Skin of body (tissue), 2 donors: ENCODE measurements around the gene COL1A2. TPM values are rescaled to one million over a fixed set of nuclear protein-coding genes. Genes with fewer than 3 reads are reported as not detected.

Source experiments
- DNase-seq: peaks from one replicate; lab custom pipeline; 2025; lab: John Stamatoyannopoulos, UW
- total RNA-seq: library from RNA; depleted of rRNA; stranded (reverse); fragments of >200 nt; gene quantifications from one replicate; pipeline ENCODE4 v1.2.3, GENCODE V29; 2014

Gene COL1A2
- total RNA-seq, 1 donor from 2014 or later: 8,355 TPM

DNA sequence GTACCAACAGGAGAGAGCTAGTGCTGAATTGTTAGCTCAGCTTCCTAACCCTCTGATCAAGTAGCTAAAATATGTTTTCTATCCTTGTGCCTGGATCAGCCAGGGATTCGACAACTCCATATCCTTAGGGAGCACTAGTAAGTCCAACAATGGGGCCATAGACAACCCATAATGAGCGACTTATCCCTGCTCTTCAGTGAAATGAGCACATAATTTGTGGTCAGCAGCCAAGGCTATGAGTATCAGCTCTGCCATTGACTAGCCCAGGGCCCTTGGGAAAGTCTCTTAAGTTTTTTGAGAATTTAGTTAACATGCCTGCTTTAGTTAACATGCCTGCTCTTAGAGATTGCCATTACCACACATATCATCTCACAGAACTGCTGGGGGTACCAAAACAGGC lies 39.3 kb downstream of the COL1A2 start:
- no peak for DNase-seq

DNA sequence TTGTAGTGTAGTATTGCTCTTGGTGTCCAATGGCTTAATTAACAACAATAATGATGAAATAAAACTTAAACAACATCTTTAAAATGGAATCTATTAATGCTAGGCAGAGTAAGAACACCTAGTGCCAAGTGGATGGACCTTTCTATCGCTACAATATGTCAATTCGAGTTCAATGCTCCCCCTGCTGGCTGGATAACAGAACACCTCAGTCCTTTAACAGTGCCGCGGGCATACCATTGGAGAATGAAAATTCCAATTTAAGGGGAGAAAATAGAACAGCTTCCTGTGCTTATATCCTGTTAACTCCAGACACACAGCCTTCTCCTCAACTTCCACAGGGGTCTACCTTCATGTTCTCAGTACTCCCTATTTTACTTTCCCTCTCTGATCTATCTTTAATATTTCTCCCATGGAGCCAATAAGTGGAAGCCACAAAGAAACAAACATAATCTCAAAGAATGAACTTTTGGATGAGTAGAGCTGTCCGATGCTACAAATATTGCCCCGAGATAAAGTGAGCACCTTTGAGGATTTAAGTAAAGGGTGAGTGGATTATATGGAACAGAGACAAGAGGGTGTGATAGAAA lies 41.4 kb downstream of the COL1A2 start:
- DNase-seq: peak; percentile 82

- no peak for DNase-seq
Measured at GRCh38 chr7:94436700-94437099, 42.0 kb downstream of the COL1A2 start.

- no peak for DNase-seq
Measured at GRCh38 chr7:94439893-94440381, 45.2 kb downstream of the COL1A2 start.

DNA sequence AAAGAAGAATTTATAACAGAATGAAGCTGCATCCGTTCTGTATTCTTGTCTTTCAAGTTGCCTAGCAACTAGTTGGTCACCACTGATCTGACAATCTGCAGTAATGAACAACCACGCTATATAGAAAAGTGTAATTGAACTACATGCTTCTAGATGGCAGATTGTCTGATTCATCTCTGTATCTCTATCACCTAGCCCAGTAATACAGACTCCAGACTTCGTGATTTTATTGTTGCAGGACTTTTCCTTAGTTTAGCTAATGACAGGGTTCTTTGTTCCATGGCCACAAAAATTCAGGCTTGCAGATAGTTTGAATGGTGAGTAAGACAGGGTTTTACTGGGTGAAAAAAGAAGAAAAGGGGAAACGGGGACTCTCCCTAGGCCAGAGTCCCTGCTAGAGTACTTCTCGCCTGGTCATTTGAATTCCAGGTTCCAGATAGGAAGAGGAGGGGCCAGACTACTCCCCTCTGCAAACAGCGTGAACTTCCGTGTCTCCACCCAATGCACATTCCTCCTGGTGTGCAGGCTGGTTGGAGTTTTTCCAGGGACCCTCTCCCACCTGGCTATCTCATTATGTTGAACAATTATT lies 45.9 kb downstream of the COL1A2 start:
- no peak for DNase-seq

GRCh38 chr7:94441138-94441537 lies 46.4 kb downstream of the COL1A2 start:
- DNase-seq: no peak

DNA sequence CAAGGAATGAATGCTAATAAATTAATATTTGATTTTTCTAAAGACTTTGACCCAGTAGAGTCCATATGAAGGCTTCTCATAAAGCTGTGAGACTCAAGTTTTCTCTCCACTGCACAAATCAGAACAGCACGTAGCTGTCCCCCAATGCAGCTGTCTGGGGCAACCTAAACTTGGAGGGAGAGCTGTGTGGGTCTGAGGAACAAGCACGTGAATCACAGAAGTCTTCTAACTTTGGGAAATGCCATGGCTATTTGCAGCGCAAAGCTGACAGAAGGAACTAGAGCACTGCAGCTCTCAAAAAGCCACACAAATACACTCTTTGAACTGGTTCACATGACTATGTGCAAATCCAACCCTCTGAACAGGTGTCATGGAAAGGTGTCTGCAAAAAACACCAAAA lies 47.9 kb downstream of the COL1A2 start:
- no peak for DNase-seq

- no peak for DNase-seq
Measured at GRCh38 chr7:94444813-94445212, 50.1 kb downstream of the COL1A2 start.

DNA sequence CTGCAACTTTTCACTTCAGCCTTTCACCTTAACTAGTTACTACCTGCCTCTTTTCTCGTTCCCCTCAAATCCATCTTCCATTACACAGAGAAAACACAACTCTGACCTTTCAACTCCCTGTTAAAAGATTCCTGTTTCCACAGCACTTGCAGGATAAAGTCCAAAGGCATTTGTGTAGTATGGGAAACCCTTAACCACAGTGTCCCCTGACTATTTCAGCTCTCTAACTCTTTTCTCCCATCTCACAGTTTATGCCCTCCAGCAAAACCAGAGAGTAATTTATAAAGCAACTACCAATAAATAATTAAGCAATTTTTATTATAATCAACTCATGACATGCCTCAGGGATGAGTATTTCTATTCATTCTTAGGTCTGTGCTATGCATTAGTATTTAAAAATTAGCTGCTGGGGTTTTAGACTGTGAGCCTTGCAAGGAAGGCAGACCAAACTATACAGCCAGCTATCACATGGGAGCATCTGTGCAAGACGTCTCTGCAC lies 51.0 kb downstream of the COL1A2 start:
- DNase-seq: no peak

GRCh38 chr7:94446308-94446707 lies 51.6 kb downstream of the COL1A2 start:
- no peak for DNase-seq

GRCh38 chr7:94449151-94449725 lies 54.5 kb downstream of the COL1A2 start:
- DNase-seq: peak; percentile 16

GRCh38 chr7:94450044-94450697 lies 55.5 kb downstream of the COL1A2 start:
- no peak for DNase-seq

GRCh38 chr7:94451187-94451586 lies 56.5 kb downstream of the COL1A2 start:
- no peak for DNase-seq

GRCh38 chr7:94452239-94452638 lies 57.5 kb downstream of the COL1A2 start:
- peak; percentile 1 for DNase-seq

DNA sequence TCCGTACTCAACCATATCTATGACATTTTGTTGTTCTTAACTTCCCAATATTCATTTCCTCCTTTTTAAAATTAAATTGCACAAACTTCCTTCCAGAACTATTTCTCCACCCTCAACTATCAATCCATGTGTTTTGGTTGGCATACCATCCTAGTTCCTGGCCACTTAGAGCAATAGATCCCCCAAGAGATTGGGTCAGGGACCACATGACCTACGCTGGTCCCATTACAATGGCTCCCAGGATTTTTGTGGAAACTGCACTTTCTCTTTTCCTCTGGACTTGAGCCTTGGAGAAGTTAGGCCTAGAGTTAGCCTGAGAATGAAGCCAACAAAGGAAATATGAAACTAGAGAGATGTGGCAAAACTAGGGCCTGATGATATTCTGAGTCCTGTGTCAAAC lies 59.2 kb downstream of the COL1A2 start:
- no peak for DNase-seq

DNA sequence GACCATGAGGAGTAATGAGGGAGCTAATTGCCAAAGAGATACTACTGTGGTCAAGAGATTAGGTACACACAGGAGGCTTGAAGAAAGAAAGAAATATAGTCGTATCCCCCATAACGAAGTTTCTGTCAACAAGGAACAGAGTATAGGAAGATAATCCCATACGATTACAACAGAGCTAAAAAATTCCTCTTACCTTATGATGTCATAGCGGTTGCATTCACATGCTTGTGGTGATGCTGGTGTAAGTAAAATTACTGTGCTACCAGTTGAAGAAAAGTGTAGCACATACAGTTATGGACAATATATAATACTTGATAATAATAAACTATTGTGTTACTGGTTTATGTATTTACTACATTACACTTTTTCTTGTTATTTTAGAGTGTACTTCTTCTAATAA lies 63.3 kb downstream of the COL1A2 start:
- DNase-seq: no peak

DNA sequence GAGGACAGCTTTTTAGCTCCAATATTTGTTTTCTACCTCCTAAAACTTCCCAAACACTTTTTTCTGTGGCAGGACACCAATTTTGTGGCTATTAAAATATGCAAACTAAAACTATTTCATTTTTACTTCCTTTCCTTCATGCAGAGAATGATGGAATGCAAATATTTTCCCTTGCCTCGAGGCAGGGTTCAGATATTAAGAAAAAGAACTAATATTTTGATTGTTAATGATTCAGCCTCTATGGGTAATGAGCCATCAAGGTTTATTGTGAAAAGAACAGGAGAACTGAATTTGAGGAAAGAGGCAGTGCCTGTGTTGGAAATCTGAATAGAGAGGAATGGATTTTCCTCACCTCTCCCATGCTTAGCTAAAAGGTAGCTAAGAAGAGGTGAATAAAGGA lies 71.8 kb downstream of the COL1A2 start:
- no peak for DNase-seq

GRCh38 chr7:94471604-94472003 lies 76.9 kb downstream of the COL1A2 start:
- DNase-seq: no peak

DNA sequence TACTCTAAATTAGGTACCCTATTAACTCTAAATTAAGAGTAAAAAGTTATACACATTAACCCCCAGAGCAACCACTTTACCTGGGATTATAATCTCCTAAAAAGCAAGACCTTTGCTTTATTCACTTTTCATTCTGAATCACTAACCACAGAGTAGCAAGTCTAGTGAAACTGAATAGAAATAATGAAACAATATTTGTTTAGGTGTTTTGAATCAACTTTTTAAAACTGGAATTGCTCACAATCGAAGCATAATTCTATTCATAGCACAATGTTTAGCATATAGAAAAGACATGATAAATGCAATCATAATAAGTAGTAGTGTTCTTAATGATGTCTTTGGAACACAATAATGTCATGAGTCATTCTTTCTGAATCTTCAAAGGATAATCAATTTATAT lies 77.9 kb downstream of the COL1A2 start:
- no peak for DNase-seq

DNA sequence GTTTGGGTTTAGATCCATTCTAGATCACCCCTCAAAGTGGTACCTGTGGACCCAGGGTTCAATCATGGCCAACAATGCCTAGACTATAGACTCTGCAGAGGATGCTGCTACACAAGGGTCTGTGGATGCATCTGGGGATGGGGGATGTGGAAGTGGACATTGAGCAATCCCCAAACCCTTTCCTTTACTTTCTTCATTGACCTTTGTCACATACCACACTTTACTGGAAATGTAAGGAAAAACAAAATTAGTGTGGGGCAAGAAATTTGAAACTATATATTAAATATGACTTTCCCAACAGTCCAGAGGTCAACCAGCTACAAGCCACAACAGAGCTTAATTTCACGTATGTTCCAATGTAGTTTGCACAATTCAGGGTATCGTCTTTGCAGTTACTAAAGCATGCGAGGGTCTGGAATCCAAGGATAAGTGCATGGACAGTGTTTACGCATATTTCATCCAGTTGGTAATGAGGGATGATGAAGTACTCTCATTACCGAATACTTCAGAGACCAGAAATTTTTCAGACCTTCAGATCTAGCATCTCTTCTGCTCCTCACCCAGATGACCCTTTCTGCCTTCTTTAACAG lies 81.7 kb downstream of the COL1A2 start:
- DNase-seq: no peak

- DNase-seq: no peak
Measured at GRCh38 chr7:94477878-94478277, 83.2 kb downstream of the COL1A2 start.

- DNase-seq: no peak
Measured at GRCh38 chr7:94478648-94479214, 84.0 kb downstream of the COL1A2 start.
